Heart left ventricle (tissue), 13 donors: Measurements from ENCODE around the gene CLTB.

Experiments
- POLR2A ChIP-seq, 2 donors: fragments of 450-650 bp; IDR thresholded peaks; one replicate each; pipeline ENCODE4 v1.6.1; 2017; ENCODE audit warnings: antibody characterized with exemption in 2 of 2, mild to moderate bottlenecking in 2 of 2, moderate library complexity in 2 of 2
- TF ChIP-seq, protein P1 (sequence below), 12 donors: fragments of 200-600 bp; sonication (generic) in 4 of 12; IDR thresholded peaks; one replicate each; pipeline versions ENCODE4 v1.5.0 to v1.8.0; 2018 to 2022; ENCODE audit warnings: antibody characterized with exemption in 12 of 12, mild to moderate bottlenecking in 5 of 12
- donor health status: ischemic (EF 13 %, LVEDD 7.1; RV severe dilation, severe dysfunction).
- donor health status: DM: no; HTN: yes; CAD: no.
- donor health status: DM: no; HTN: no; CAD: no.
- donor health status: ischemic (EF 25% LVEDD 6.9; RV normal size, moderate dysfunction).
- donor health status: ischemic (EF 25% LVEDD 5.7; RV mildly dilated, moderate dysfunction).
- donor health status: ischemic (EF 35%, LVEDD 5.7; RV mildly dilated, moderate dysfunction).
- donor health status: nonischemic (EF 11% LVEDD 7.7; RV severe dilation, severe dysfunction).
- donor health status: DM: yes; HTN: yes; CAD: no.
- donor health status: PGD.
- donor health status: ischemic (EF 29% LVEDD 5.4; RV normal size, mild dysfunction).
- donor health status: nonischemic (EF 23%, LVEDD 6.1; RV moderate dilation, normal function).

DNA sequence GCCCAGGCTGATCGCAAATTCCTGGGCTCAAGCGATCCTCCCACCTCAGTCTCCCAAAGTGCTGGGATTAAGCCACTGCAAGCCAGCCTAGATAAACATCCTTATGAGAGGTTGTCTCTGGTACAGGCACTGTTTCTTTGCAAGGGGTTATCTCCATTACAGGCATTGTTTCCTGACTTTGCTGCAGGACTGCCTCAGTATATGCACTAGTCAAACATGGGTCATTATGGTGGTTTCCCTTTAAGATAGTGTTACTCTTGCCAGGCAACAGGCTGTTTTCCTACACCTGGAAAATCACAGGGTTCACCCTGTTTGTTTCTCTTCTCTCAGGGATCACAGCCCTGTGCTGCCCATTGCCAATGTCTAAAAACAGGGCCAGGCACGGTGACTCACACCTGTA lies 7.8 kb upstream of the CLTB start:
- TF ChIP-seq, protein P1, sequence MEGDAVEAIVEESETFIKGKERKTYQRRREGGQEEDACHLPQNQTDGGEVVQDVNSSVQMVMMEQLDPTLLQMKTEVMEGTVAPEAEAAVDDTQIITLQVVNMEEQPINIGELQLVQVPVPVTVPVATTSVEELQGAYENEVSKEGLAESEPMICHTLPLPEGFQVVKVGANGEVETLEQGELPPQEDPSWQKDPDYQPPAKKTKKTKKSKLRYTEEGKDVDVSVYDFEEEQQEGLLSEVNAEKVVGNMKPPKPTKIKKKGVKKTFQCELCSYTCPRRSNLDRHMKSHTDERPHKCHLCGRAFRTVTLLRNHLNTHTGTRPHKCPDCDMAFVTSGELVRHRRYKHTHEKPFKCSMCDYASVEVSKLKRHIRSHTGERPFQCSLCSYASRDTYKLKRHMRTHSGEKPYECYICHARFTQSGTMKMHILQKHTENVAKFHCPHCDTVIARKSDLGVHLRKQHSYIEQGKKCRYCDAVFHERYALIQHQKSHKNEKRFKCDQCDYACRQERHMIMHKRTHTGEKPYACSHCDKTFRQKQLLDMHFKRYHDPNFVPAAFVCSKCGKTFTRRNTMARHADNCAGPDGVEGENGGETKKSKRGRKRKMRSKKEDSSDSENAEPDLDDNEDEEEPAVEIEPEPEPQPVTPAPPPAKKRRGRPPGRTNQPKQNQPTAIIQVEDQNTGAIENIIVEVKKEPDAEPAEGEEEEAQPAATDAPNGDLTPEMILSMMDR (IDR thresholded peaks at IDR 0.05): no peak
- TF ChIP-seq POLR2A (IDR thresholded peaks at IDR 0.05): no peak
